Omental fat pad (tissue), 4 donors: ENCODE results near the gene AFMID. TPM values are rescaled to one million over a fixed set of nuclear protein-coding genes. Genes with fewer than 3 reads are reported as not detected.

Experiments
- ATAC-seq: fragments of 150-250 bp; one replicate; pipeline ENCODE4 v1.9.1; 2016; ENCODE audit warnings: mild to moderate bottlenecking, moderate library complexity; ENCODE audit not compliant: low FRiP score
- DNase-seq: peaks from one replicate; pipeline ENCODE4 v3.0.0-alpha.2; 2019; ENCODE audit warnings: low spot score
- total RNA-seq, 4 donors: library from RNA; depleted of rRNA; stranded (reverse); fragments of >200 nt; gene quantifications; one replicate each; pipeline ENCODE4 v1.1.0, GENCODE V29; 2016
- TF ChIP-seq, protein P1 (sequence below), 3 donors: fragments of 450-650 bp; IDR thresholded peaks; one replicate each; pipeline ENCODE4 v1.5.1; 2016 to 2017; ENCODE audit warnings: antibody characterized with exemption in 3 of 3, mild to moderate bottlenecking in 3 of 3, moderate library complexity in 2 of 3

AFMID gene
- total RNA-seq, 4 donors from 2014 or later: 21.7 to 29.0 (median 26.0) TPM

DNA sequence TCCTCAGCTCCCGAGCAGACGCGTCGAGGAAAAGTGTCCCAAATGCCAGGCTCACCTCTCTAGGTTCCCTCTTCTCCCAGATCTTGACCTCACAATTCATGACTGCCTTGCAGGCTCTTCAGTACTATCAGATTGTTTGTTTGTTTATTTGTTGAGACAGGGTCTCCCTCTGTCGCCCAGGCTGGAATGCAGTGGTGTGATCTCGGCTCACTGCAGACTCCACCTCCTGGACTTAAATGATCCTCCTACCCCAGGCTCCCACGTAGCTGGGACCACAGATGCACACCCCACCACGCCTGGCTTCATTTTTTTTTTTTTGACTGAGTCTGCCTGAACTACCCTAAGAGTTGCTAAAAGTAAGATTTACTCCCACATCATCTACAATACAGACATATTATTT lies 60.1 kb downstream of the AFMID start:
- DNase-seq (no peak), ATAC-seq (no peak)
- TF ChIP-seq, protein P1, sequence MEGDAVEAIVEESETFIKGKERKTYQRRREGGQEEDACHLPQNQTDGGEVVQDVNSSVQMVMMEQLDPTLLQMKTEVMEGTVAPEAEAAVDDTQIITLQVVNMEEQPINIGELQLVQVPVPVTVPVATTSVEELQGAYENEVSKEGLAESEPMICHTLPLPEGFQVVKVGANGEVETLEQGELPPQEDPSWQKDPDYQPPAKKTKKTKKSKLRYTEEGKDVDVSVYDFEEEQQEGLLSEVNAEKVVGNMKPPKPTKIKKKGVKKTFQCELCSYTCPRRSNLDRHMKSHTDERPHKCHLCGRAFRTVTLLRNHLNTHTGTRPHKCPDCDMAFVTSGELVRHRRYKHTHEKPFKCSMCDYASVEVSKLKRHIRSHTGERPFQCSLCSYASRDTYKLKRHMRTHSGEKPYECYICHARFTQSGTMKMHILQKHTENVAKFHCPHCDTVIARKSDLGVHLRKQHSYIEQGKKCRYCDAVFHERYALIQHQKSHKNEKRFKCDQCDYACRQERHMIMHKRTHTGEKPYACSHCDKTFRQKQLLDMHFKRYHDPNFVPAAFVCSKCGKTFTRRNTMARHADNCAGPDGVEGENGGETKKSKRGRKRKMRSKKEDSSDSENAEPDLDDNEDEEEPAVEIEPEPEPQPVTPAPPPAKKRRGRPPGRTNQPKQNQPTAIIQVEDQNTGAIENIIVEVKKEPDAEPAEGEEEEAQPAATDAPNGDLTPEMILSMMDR (IDR thresholded peaks at IDR 0.05): no peak

DNA sequence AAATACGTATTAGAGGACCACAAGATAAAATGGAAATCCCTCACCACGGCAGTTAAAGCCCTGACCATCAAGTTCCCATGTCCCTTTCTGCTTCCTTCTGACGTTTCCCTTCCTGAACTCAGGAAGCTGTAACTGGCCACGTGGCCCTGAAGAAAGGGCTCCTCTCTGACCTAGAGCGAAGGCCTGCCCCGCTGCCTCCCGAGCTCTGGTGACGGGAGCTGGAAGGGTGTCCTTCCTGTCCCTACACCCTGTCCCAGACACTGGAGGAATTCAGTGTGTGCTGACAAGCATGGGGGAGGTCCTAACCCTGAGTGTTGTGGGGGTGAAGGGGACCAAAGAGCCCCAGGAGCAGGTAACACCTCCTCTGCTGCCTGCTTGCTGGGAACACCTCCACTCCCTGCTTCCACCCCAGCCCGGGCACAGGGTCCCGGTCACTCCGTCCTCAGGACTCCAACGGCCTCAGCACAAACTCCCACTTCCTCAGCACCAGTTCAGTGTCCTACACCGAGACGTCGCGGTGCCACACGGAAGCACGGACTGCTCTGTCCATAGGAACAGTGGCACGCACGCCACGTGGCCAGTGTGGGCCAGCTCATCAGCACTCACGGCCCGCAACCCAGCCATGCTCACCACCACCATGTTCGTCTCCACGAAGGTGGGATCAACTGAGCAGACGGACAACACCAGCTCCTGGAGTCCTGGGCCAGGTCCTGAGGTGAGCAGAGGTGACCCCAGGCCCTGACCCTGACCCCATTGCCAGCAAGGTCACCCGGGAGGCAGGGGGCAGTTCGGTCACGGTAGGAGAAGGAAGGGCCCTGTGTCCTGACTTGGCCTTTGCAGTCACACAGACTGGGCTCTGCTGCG lies 61.1 kb downstream of the AFMID start:
- ATAC-seq (no peak), DNase-seq (no peak)
- TF ChIP-seq, protein P1 (IDR thresholded peaks at IDR 0.05): no peak

DNA sequence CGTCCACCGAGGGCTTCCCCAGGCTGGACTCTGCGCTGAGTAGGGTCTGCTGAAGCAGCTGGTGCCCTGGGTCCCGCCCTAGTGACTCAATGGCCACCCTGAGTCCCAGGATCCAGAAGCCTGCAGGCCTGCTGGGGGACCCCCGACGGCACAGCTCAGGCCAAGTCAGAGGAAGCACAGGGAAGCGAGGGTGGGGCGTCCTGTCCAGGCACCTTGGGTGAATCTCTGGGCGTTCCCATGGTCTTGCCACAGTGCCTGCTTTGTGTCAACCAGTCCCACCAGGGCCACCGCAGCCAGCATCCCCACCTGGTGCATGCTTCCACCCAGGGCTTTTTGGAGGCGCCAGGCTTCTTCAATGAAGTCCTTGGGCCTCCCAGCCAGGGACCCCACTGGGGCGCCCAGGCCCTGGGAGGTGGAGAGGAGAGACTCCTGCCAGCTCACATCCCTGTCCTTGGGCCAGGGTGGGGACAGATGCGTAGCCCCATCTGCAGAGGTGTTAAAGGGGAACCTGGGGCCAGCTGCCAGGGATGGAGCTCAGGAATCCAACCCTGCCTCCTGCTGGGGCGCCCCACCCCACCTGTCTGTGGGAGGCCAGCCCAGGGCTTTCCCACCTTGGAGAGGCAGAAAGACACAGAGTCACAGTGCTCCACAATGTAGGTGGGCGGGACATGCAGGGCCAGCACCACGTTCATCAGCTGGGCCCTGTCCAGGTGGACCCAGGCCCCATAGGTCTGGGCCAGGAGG lies 62.1 kb downstream of the AFMID start:
- TF ChIP-seq, protein P1 (IDR thresholded peaks at IDR 0.05): no peak
- no peak for DNase-seq
- ATAC-seq: no peak

DNA sequence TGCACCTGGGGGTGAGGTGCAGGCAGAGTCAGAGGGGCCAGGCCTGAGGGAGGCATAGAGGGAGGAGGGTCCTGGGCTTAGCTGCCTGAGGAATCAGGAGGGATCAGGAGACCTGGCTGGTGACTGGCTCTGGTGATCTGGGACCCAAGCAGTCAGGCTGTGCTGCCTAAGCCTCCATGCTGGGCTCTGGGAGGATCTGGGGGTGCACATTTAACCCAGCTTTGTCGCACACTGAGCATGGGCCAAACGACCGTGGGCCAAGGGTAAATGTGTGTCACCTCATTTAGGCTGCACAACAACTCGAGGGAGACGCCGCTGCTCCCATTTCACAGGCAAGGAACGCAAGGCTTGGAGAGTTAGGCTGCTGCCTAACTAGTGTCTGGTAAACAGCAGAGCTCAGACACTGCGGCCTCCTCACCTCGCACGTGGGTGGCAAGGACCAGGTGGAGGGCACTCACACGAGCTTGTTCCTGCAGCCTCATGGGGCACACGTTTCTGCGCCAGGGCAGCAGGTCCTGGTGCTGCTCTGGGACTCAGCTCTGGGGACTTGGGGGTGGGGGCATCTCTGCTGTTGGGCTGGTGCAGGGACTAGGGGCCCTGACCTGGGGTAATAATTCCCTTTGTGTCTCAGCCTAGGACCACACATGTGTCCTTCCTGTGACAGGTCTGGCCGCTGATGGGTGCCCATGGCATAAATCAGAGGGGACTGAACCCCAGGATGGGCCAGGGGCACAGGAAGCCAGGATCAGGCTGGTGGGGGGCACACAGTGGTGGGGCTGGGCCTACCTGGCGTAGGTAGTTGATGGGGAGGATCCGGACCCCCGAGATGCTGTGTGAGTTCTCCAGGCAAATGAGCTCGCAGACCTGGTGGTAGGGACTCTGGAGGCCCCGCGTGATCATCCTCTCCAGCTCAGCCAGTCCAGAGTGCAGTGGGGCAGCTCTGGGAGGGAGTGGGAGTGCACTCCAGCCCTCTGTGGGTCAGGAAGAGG lies 63.0 kb downstream of the AFMID start:
- TF ChIP-seq, protein P1 (IDR thresholded peaks at IDR 0.05): no peak
- ATAC-seq (no peak), DNase-seq (no peak)

DNA sequence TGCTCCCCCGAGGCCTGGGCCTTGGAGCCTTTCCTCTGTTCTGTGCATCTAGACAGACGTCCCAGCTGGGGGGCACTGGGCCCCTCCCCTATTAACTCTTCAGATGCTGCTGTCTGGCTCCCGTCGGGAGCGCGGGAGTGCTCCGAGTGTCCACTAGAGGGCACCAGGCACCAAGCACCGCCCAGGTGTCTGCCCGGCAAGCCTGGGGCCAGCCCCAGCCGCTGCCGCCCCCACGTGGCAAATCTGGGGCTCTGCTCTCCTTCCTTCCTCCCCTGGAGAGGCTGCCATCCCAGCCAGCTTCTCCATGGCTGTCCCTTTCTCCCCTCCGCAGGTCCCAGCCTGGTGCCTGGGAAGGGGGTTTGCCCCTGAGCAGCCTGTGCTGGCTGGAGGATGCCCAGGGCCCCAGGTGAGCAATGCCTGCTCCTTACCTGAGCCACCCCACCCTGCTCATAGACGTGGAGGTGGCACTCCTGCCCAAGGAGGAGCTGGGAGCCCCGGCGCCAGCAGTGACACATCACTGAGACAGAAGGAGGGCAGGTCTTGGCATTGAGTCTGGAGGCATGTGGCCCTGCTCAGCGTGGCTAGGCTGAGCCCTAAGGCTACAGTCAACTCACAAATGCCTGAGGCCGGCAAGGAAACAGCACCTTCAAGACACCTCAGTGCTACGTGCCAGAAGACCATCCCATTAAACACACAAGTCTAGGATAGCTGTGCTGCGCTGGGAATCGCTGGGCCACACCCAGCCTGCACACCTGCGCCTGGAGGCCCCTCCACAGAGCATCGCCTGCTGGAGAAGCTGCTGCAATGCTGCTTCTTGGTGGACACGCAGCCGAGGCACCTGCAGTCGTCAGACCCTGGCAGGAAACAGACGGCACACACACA lies 64.0 kb downstream of the AFMID start:
- TF ChIP-seq, protein P1 (IDR thresholded peaks at IDR 0.05): peak in 1 of 3 donors; percentile 98
- DNase-seq (peak; percentile 50), ATAC-seq (peak; percentile 67)

DNA sequence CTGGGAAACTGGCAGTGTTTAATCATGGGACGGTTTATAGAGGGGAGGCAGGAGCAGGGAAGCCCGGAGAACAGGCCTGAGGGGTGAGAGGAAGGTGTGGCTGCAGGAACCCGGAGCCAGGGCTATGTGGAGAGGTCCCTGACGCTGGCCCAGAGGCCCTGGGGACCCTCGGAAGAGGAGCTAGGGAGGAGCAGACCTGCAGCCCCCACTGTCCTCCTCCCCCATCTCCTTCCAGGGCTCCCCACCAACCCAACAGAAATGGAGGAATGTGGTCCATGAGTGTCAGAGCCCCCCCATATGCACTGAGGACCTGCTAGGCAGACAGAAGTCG lies 64.6 kb downstream of the AFMID start:
- ATAC-seq (no peak), DNase-seq (no peak)
- TF ChIP-seq, protein P1 (IDR thresholded peaks at IDR 0.05): no peak
